Endothelial cell of umbilical vein (primary cell): ENCODE data around the gene ORC1. TPM values are rescaled to one million over a fixed set of nuclear protein-coding genes. Genes with fewer than 3 reads are reported as not detected.

ENCODE experiments used
- BruUV-seq: library from RNA; stranded (reverse); fragments of 400-500 nt; replicated peaks from 2 replicates; lab custom pipeline; 2021; lab: Mats Ljungman, UMichigan
- CTCF ChIA-PET: fragments of 300-600, 350-600 bp; sonication (Branson Sonifier 250); formaldehyde crosslinking; loops from one replicate; lab custom pipeline; 2021; ENCODE audit warnings: antibody characterized with exemption, inconsistent platforms; lab: Charles Lee
- POLR2A ChIA-PET: fragments of 300-600, 350-600 bp; sonication (Branson Sonifier 250); formaldehyde crosslinking; loops from one replicate; lab custom pipeline; 2021; ENCODE audit warnings: antibody characterized with exemption, inconsistent platforms; lab: Charles Lee
- DNase-seq: peaks from one replicate; pipeline ENCODE4 v3.0.0-alpha.2; 2011; ENCODE audit warnings: low read depth, low spot score
- FAIRE-seq: peaks from 2 replicates; lab custom pipeline; 2011; peaks lifted over from hg19 to GRCh38; lab: Jason Lieb, UNC
- H2AFZ ChIP-seq: 2 replicates; pipeline ENCODE4 v1.6.0; 2012; ENCODE audit warnings: low read depth, low read length, control low read depth, inconsistent platforms
- H3K27ac ChIP-seq: 2 replicates; pipeline ENCODE4 v1.5.1; 2011; ENCODE audit warnings: low read depth, mild to moderate bottlenecking, control low read depth, low read length, moderate library complexity; ENCODE audit not compliant: insufficient read depth
- H3K27me3 ChIP-seq, 2 experiments: 2 replicates each; pipeline versions ENCODE4 v1.6.0 to v1.6.1; 2011; ENCODE audit warnings: low read length in 2 of 2, mixed read lengths in 1 of 2; ENCODE audit not compliant: control insufficient read depth in 2 of 2, insufficient read depth in 2 of 2
- H3K36me3 ChIP-seq, 2 experiments: 2 replicates in 1 of 2; 3 replicates in 1 of 2; pipeline ENCODE4 v1.5.1; 2011; ENCODE audit warnings: low read length in 2 of 2, mild to moderate bottlenecking in 1 of 2, moderate library complexity in 1 of 2; ENCODE audit not compliant: control insufficient read depth in 2 of 2, insufficient read depth in 2 of 2; ENCODE audit errors: extremely low read depth in 1 of 2
- H3K4me1 ChIP-seq: 3 replicates; pipeline ENCODE4 v1.5.1; 2011; ENCODE audit warnings: mild to moderate bottlenecking, low read length; ENCODE audit not compliant: control insufficient read depth, insufficient read depth; ENCODE audit errors: extremely low read depth
- H3K4me2 ChIP-seq: 2 replicates; pipeline ENCODE4 v1.6.1; 2011; ENCODE audit warnings: low read length, control low read depth, mixed read lengths; ENCODE audit not compliant: insufficient read depth
- H3K4me3 ChIP-seq, 3 experiments: fragments of 200-600 bp in 1 of 3; sonication (generic), shearing (Covaris generic) in 1 of 3; replicated peaks in 1 of 3; 2 replicates each; pipeline ENCODE4 v1.5.1; 2011 to 2016; ENCODE audit warnings: control low read depth in 3 of 3, low read length in 3 of 3, mild to moderate bottlenecking in 2 of 3, inconsistent platforms in 1 of 3, low read depth in 1 of 3, moderate library complexity in 1 of 3; ENCODE audit not compliant: insufficient read depth in 1 of 3
- H3K79me2 ChIP-seq: 2 replicates; pipeline ENCODE4 v1.6.0; 2012; ENCODE audit warnings: low read length, inconsistent platforms; ENCODE audit not compliant: control insufficient read depth, insufficient read depth
- H3K9ac ChIP-seq: replicated peaks from 2 replicates; pipeline ENCODE3; 2011; ENCODE audit warnings: low read length, control low read depth; ENCODE audit not compliant: insufficient read depth; ENCODE audit errors: extremely low read depth
- H3K9me1 ChIP-seq: replicated peaks from 3 replicates; pipeline ENCODE4 v1.6.0; 2011; ENCODE audit warnings: mild to moderate bottlenecking, low read length; ENCODE audit not compliant: control insufficient read depth, insufficient read depth; ENCODE audit errors: extremely low read depth
- H3K9me3 ChIP-seq: replicated peaks from 2 replicates; pipeline ENCODE4 v1.5.1; 2012; ENCODE audit warnings: low read length, inconsistent platforms; ENCODE audit not compliant: control insufficient read depth, insufficient read depth
- H4K20me1 ChIP-seq: replicated peaks from 2 replicates; pipeline ENCODE3; 2011; ENCODE audit warnings: mild to moderate bottlenecking, low read length; ENCODE audit not compliant: control insufficient read depth, insufficient read depth; ENCODE audit errors: extremely low read depth
- EZH2 ChIP-seq: IDR thresholded peaks from 2 replicates; pipeline ENCODE4 v1.6.1; 2012; ENCODE audit warnings: borderline replicate concordance, low read depth, mild to moderate bottlenecking, moderate library complexity, low read length, inconsistent platforms; ENCODE audit not compliant: severe bottlenecking
- FOS ChIP-seq: IDR thresholded peaks from 2 replicates; pipeline ENCODE4 v1.6.1; 2011; ENCODE audit warnings: mild to moderate bottlenecking, low read length, moderate library complexity, borderline replicate concordance; ENCODE audit not compliant: insufficient read depth
- GATA2 ChIP-seq: IDR thresholded peaks from 2 replicates; pipeline ENCODE4 v1.7.0; 2011; ENCODE audit warnings: low read depth, mild to moderate bottlenecking, moderate library complexity, mixed read lengths, low read length; ENCODE audit not compliant: insufficient read length, insufficient read depth
- JUN ChIP-seq: IDR thresholded peaks from 2 replicates; pipeline ENCODE4 v1.6.1; 2011; ENCODE audit warnings: borderline replicate concordance, low read depth; ENCODE audit not compliant: insufficient read length, insufficient read depth
- MYC ChIP-seq: IDR thresholded peaks from one replicate; pipeline ENCODE4 v1.6.1; 2011; ENCODE audit warnings: mild to moderate bottlenecking, low read depth, low read length
- POLR2A ChIP-seq: IDR thresholded peaks from 2 replicates; pipeline ENCODE4 v1.6.1; 2012; ENCODE audit warnings: low read depth, mild to moderate bottlenecking, control low read depth, low read length
- POLR2AphosphoS5 ChIP-seq: IDR thresholded peaks from 2 replicates; pipeline ENCODE4 v1.6.1; 2012; ENCODE audit warnings: low read depth, mild to moderate bottlenecking, control low read depth, low read length, moderate library complexity; ENCODE audit not compliant: insufficient read depth
- dilution Hi-C: fragments of 300-500 bp; cut with MboI; formaldehyde crosslinking; loops from one replicate; pipeline ENCODE4 v1.15.0; 2019; ENCODE audit warnings: low sequenced_read_pairs; ENCODE audit not compliant: extremely low pct_ligation_motif_present
- intact Hi-C: fragments of 100-400 bp; cut with micrococcal nuclease; formaldehyde crosslinking; loops from one replicate; pipeline ENCODE4 v1.10.0; 2022
- polyA plus RNA-seq, 4 experiments: library from polyadenylated mRNA; depleted of rRNA in 3 of 4; stranded (reverse) in 3 of 4; unstranded in 1 of 4; fragments of >200 nt; gene quantifications; 2 replicates each; pipeline versions ENCODE4 v1.2.1 to v1.2.3, GENCODE V29; 2011 to 2012; ENCODE audit warnings: missing spikeins in 1 of 4
- total RNA-seq: library from RNA; stranded (reverse); gene quantifications from 2 replicates; pipeline ENCODE4 v1.2.3, GENCODE V29; 2021
- TF ChIP-seq, protein P1 (sequence below), 2 donors: IDR thresholded peaks; 1 replicate in 1 of 2; 2 replicates in 1 of 2; pipeline ENCODE4 v1.5.1; 2011; ENCODE audit warnings: low read length in 2 of 2, mild to moderate bottlenecking in 2 of 2, moderate library complexity in 2 of 2, control low read depth in 1 of 2, inconsistent platforms in 1 of 2, low read depth in 1 of 2; ENCODE audit not compliant: insufficient read depth in 1 of 2; ENCODE audit errors: extremely low read depth in 1 of 2
- TF ChIP-seq, protein P2 (sequence below): IDR thresholded peaks from 2 replicates; pipeline ENCODE4 v1.6.1; 2011; ENCODE audit not compliant: insufficient read depth, insufficient read length

ORC1 gene
- total and polyA plus RNA-seq, 2 donors (not counting 3 experiments of a cell fraction or from before 2014, with no cell fraction given): 6.5 to 12.0 TPM

DNA sequence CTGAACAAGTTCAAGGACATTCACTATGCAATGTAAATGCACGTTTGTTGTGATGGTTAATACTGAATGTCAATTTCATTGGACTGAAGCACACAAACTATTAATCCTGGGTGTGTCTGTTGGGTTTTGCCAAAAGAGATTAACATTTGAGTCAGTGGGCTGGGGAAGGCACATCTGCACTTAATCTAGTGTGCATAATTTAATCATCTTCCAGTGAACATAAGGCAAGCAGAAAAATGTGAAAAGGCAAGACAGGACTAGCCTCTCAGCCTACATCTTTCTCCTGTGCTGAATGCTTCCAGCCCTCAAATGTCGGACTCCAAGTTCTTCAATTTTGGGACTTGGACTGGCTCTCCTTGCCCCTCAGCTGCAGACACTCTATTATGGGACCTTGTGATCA is 40.2 kb upstream of the ORC1 start:
- intact Hi-C loops (no loop called here), dilution Hi-C loops (no loop called here)
- TF ChIP-seq, protein P1, sequence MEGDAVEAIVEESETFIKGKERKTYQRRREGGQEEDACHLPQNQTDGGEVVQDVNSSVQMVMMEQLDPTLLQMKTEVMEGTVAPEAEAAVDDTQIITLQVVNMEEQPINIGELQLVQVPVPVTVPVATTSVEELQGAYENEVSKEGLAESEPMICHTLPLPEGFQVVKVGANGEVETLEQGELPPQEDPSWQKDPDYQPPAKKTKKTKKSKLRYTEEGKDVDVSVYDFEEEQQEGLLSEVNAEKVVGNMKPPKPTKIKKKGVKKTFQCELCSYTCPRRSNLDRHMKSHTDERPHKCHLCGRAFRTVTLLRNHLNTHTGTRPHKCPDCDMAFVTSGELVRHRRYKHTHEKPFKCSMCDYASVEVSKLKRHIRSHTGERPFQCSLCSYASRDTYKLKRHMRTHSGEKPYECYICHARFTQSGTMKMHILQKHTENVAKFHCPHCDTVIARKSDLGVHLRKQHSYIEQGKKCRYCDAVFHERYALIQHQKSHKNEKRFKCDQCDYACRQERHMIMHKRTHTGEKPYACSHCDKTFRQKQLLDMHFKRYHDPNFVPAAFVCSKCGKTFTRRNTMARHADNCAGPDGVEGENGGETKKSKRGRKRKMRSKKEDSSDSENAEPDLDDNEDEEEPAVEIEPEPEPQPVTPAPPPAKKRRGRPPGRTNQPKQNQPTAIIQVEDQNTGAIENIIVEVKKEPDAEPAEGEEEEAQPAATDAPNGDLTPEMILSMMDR (IDR thresholded peaks at IDR 0.05; ENCODE audit: extremely low read depth in 1 of 2, insufficient read depth in 1 of 2, low read depth in 1 of 2, low read length in 2 of 2): no peak
- no peak for TF ChIP-seq GATA2
- TF ChIP-seq FOS: no peak
- TF ChIP-seq JUN: no peak
- TF ChIP-seq MYC: no peak
- TF ChIP-seq, protein P2, sequence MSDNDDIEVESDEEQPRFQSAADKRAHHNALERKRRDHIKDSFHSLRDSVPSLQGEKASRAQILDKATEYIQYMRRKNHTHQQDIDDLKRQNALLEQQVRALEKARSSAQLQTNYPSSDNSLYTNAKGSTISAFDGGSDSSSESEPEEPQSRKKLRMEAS: no peak
- TF ChIP-seq POLR2AphosphoS5: no peak
- TF ChIP-seq EZH2: no peak
- no peak for TF ChIP-seq POLR2A
- no peak overlapping the region for H3K9ac ChIP-seq
- no peaks in the 10 kb centered on the region for H4K20me1 ChIP-seq
- no peak overlapping the region for H2AFZ ChIP-seq
- no peaks in the 10 kb centered on the region for H3K36me3 ChIP-seq
- ChIA-PET POLR2A (no interaction called here), CTCF (interaction anchor here (0.7 kb wide), 1 partner anchor 13 kb away, joined by 4 read pairs; no protein-coding TSS in a partner anchor)
- no peaks in the 10 kb centered on the region for H3K27me3 ChIP-seq
- DNase-seq (no peak), FAIRE-seq (no peak)
- no peaks in the 10 kb centered on the region for H3K4me1 ChIP-seq
- H3K4me3 ChIP-seq: no peak overlapping the region
- H3K9me3 ChIP-seq: no peaks in the 10 kb centered on the region
- H3K9me1 ChIP-seq: no peaks in the 10 kb centered on the region
- H3K27ac ChIP-seq: no peak overlapping the region
- no peaks in the 10 kb centered on the region for H3K79me2 ChIP-seq
- BruUV-seq: no TSS peak
- no peak overlapping the region for H3K4me2 ChIP-seq
